NCI-H2196 treated with DMSO at 0.1 percent for 48 hours (cell line): ENCODE measurements around the gene FAM184B.

Experiments used
- DNase-seq: peaks from one replicate; lab custom pipeline; 2025; ENCODE audit not compliant: unreplicated experiment; lab: John Stamatoyannopoulos, UW

The FAM184B gene

GRCh38 chr4:17781300-17782287, at the start of gene FAM184B:
Gene FAM184B (minus strand): TSS chr4:17781621. CDS start chr4:17781299, 322 bp downstream.
- no peak for DNase-seq

- DNase-seq, result no peak
Observed at GRCh38 chr4:17823871-17824669, 42.6 kb upstream of the FAM184B start.

GRCh38 chr4:17817027-17817426, 35.6 kb upstream of the FAM184B start:
- peak; percentile 31 for DNase-seq

GRCh38 chr4:17816142-17816541, 34.7 kb upstream of the FAM184B start:
- DNase-seq, result no peak

GRCh38 chr4:17814140-17814539, 32.7 kb upstream of the FAM184B start:
- no peak for DNase-seq

- DNase-seq, result no peak
Observed at GRCh38 chr4:17812801-17813200, 31.4 kb upstream of the FAM184B start.

GRCh38 chr4:17812125-17812524, 30.7 kb upstream of the FAM184B start:
- no peak for DNase-seq

- DNase-seq, result no peak
Observed at GRCh38 chr4:17811078-17811603, 29.7 kb upstream of the FAM184B start.

GRCh38 chr4:17810260-17811077, 29.0 kb upstream of the FAM184B start, which contains the start of the genes DCAF16 and NCAPG:
Gene DCAF16 (minus strand): TSS chr4:17810757. CDS start chr4:17804141, 6,616 bp downstream.
Gene NCAPG (plus strand): TSS chr4:17810979. CDS start chr4:17811078, 99 bp downstream.
- DNase-seq, result peak; percentile 97

- no peak for DNase-seq
Observed at GRCh38 chr4:17809667-17810066, 28.2 kb upstream of the FAM184B start.

- no peak for DNase-seq
Observed at GRCh38 chr4:17807446-17807845, 26.0 kb upstream of the FAM184B start.

- no peak for DNase-seq
Observed at GRCh38 chr4:17805580-17806155, 24.2 kb upstream of the FAM184B start.

- no peak for DNase-seq
Observed at GRCh38 chr4:17797808-17798207, 16.4 kb upstream of the FAM184B start.

GRCh38 chr4:17794730-17795129, 13.3 kb upstream of the FAM184B start:
- DNase-seq, result no peak

GRCh38 chr4:17788956-17789355, 7.5 kb upstream of the FAM184B start:
- DNase-seq, result no peak

GRCh38 chr4:17787315-17787714, 5.9 kb upstream of the FAM184B start:
- DNase-seq, result no peak

- DNase-seq, result no peak
Observed at GRCh38 chr4:17786567-17786966, 5.1 kb upstream of the FAM184B start.

- no peak for DNase-seq
Observed at GRCh38 chr4:17785858-17786257, 4.4 kb upstream of the FAM184B start.

- DNase-seq, result peak; percentile 39
Observed at GRCh38 chr4:17780501-17781299, 721 bp downstream of the FAM184B start.
